ENCODE measurements around the gene RAB3IP.

GRCh38 chr12:69689638-69690037 lies 49.0 kb upstream of the RAB3IP start:
- no peak for TF ChIP-seq EZH2phosphoT487 (IDR thresholded peaks at IDR 0.05)
- TF ChIP-seq, protein P1, sequence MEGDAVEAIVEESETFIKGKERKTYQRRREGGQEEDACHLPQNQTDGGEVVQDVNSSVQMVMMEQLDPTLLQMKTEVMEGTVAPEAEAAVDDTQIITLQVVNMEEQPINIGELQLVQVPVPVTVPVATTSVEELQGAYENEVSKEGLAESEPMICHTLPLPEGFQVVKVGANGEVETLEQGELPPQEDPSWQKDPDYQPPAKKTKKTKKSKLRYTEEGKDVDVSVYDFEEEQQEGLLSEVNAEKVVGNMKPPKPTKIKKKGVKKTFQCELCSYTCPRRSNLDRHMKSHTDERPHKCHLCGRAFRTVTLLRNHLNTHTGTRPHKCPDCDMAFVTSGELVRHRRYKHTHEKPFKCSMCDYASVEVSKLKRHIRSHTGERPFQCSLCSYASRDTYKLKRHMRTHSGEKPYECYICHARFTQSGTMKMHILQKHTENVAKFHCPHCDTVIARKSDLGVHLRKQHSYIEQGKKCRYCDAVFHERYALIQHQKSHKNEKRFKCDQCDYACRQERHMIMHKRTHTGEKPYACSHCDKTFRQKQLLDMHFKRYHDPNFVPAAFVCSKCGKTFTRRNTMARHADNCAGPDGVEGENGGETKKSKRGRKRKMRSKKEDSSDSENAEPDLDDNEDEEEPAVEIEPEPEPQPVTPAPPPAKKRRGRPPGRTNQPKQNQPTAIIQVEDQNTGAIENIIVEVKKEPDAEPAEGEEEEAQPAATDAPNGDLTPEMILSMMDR (IDR thresholded peaks at IDR 0.05) = no peak
- TF ChIP-seq EZH2 (IDR thresholded peaks at IDR 0.05) = no peak

All from neural progenitor cell (in vitro differentiated cells).